Measurements from ENCODE around the gene IGSF11.
"Not testable (repeated sequence)": the region's sequence is repeated elsewhere in the genome, so short reads cannot be mapped to it uniquely, and the experiment has no call there.

The IGSF11 gene

GRCh38 chr3:119034256-119035013, at the start of gene IGSF11:
Gene IGSF11 (minus strand): TSS chr3:119034846. CDS start chr3:119034582, 264 bp downstream.
- DNase-seq = peak; percentile 73

GRCh38 chr3:119080364-119080763, 45.7 kb upstream of the IGSF11 start:
- DNase-seq = no peak

- no peak for DNase-seq
Observed at GRCh38 chr3:119073258-119074001, 38.8 kb upstream of the IGSF11 start.

GRCh38 chr3:119072451-119072850, 37.8 kb upstream of the IGSF11 start:
- DNase-seq = not testable (repeated sequence)

GRCh38 chr3:119069725-119070124, 35.1 kb upstream of the IGSF11 start:
- DNase-seq = no peak

- DNase-seq = no peak
Observed at GRCh38 chr3:119063471-119063870, 28.8 kb upstream of the IGSF11 start.

- DNase-seq = no peak
Observed at GRCh38 chr3:119062892-119063291, 28.2 kb upstream of the IGSF11 start.

GRCh38 chr3:119044593-119044992, 9.9 kb upstream of the IGSF11 start:
- no peak for DNase-seq

- DNase-seq = no peak
Observed at GRCh38 chr3:119042162-119042561, 7.5 kb upstream of the IGSF11 start.

- no peak for DNase-seq
Observed at GRCh38 chr3:119035014-119035346, 334 bp upstream of the IGSF11 start.

- no peak for DNase-seq
Observed at GRCh38 chr3:119033393-119034255, 1.0 kb downstream of the IGSF11 start.

GRCh38 chr3:119025171-119025795, 9.4 kb downstream of the IGSF11 start:
- no peak for DNase-seq

GRCh38 chr3:119019767-119020518, 14.7 kb downstream of the IGSF11 start:
- no peak for DNase-seq

GRCh38 chr3:119018690-119019463, 15.8 kb downstream of the IGSF11 start:
- no peak for DNase-seq

GRCh38 chr3:119015942-119016341, 18.7 kb downstream of the IGSF11 start:
- DNase-seq = no peak

GRCh38 chr3:119013951-119014350, 20.7 kb downstream of the IGSF11 start:
- no peak for DNase-seq

- DNase-seq = no peak
Observed at GRCh38 chr3:119011528-119011927, 23.1 kb downstream of the IGSF11 start.

- no peak for DNase-seq
Observed at GRCh38 chr3:118997190-118997589, 37.5 kb downstream of the IGSF11 start.

- no peak for DNase-seq
Observed at GRCh38 chr3:118991775-118992174, 42.9 kb downstream of the IGSF11 start.

GRCh38 chr3:118990823-118991560, 43.7 kb downstream of the IGSF11 start:
- DNase-seq = no peak

Measured in NCI-H1092 (cell line).